G401.6 (cell line): ENCODE results near the gene AGBL1.

Source experiments
- FAIRE-seq: peaks from 2 replicates; lab custom pipeline; 2012; peaks lifted over from hg19 to GRCh38; lab: Jason Lieb, UNC

Gene AGBL1

GRCh38 chr15:86328658-86329057, 249.0 kb downstream of the AGBL1 start:
- no peak for FAIRE-seq

GRCh38 chr15:86329311-86330013, 249.8 kb downstream of the AGBL1 start:
- no peak for FAIRE-seq

GRCh38 chr15:86333819-86334218, 254.1 kb downstream of the AGBL1 start:
- no peak for FAIRE-seq

DNA sequence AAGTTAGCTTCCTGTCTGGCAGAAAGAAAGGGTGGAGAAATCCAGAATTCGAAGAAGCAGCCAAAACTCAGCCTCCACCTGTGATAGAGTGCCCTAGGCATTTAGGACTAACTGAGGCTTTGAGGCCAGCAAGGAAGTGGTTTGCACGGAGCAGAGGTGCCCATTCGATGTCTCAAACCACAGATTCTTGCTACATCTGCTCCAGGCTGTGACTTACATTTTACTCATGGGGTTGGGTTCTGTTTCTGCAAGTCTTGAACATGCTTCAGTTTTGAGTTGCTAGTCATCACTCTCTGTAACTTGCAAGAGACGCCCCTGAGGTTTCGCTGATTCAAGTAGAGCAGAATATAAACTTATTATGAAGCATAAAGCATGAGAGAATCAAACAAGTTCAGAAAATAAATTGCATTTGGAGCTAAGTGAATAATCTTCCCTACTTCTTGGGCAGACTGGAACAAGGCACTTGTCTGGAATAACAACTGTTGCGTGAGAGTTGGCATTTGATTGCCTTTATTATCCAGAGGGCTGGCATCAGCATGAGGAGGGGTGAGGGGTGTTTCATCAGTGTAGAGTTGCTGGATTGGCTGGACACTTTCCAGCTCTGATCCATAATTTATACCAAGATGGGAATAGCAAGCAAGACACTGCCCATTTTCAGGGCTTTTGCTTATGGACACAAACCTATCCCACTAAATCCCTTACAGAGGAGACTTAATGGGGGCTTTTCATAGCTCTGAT, 256.5 kb downstream of the AGBL1 start:
- FAIRE-seq: no peak

DNA sequence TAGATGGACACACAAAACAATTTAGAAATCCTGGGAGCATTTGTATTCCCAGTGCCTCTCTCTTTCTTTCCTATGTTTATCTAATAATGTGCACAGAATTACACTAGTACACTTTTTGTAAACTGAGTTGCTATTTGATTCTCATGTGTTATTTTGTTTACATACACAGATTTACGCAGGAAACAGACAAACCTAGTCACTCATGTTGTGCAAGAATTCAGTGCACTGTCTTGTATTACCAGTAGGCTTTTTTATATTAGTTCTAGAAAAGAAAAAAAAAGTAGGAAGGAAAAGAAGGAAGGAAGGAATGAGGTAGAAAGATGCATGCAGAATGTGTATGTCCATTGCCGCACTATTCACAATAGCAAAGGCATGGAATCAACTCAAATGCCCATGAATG, 257.4 kb downstream of the AGBL1 start:
- FAIRE-seq: no peak

DNA sequence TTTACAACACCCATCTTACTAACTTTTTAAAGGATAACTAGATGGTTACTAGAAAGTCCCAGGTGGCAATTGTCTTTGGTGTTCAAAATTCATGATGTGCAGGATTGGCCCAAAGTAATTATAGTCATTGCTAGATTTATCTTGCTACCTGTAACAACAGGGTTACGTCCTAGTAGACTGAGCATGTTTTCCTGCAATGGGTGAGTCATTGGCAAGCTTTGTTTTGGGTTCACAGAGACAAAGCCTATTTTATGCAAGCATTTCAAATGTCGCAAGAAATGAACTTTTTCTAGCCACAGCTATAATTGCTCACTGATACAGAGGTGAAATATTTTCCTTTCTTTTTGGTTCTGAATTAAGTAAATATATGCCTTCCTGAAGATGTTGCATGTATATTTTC, 267.6 kb downstream of the AGBL1 start:
- no peak for FAIRE-seq

DNA sequence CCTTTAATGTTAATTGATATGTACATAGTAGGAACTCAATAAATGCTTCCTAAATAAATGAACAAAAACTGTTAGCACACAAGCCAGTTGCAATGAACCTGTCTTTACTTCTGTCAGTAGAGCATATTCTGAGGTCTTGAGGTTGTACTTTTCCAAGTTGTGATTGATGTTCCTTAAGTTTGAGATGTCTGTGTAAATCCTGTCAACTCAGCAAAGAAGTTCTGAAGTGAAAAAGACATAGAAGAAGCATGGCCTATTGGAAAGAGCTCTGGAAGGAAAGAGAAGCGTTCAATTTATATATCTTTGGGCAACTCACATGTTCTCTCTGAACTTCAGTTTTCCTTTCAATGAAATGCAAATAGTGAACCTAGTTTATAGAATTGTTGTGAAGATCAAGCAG, 269.9 kb downstream of the AGBL1 start:
- no peak for FAIRE-seq

DNA sequence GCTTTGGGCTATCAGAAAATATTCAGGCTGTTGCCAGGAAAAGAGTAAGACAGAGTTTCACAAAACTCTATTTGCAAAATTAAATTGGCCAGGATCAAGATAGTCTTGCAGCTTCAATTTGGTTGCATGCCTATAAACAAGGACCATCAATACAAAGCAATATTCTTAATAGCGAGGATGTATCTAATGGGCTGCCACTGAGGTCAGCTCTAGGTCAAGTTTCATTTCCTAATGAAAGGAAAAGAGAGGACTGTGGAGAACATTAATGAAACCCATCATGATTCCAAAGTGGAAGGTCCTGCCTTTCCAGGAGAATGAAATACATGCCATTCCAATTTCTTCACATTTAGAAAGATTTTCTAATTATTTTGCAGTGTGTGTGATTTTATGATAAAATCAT, 273.5 kb downstream of the AGBL1 start:
- no peak for FAIRE-seq

DNA sequence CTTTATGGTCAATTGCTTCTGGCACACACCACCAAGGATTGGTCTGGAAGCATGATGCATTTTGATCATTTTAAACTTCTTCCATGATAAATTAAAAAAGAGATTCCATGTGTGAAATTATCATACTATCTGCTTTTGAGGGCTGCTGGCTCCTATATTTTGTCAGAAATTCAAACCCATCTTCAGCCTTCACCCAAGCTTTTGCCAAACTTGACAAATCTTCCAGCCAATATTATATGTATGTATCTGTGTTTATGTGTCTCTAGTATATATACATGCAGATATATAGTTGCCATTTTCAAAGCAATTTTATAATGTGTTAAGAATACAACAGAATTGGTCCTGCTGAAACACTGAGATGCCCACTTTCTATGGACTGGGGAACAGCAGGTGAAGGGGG, 275.7 kb downstream of the AGBL1 start:
- FAIRE-seq: no peak

GRCh38 chr15:86355801-86356200, 276.1 kb downstream of the AGBL1 start:
- FAIRE-seq: no peak

GRCh38 chr15:86362555-86362954, 282.9 kb downstream of the AGBL1 start:
- no peak for FAIRE-seq

DNA sequence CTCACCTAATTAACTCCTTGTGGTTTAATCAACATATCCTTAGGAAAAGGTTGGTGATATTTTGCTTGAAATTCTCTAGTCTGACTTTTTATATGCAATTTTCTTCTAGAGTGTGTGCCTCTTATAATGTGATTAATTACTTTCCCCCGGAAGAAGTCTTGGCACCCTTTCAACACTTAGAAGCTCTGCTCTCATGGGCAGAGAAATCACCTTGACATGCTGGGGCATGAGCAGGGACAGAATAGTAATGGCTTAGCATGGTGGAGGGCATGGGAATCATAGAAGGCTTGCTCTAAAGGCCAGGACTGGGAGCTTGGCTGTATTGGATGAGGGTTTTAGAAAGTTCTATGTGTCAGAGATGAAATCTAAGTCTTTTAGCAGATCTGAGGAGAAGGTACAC, 293.5 kb downstream of the AGBL1 start:
- FAIRE-seq: no peak

GRCh38 chr15:86375733-86376280, 296.1 kb downstream of the AGBL1 start:
- no peak for FAIRE-seq

DNA sequence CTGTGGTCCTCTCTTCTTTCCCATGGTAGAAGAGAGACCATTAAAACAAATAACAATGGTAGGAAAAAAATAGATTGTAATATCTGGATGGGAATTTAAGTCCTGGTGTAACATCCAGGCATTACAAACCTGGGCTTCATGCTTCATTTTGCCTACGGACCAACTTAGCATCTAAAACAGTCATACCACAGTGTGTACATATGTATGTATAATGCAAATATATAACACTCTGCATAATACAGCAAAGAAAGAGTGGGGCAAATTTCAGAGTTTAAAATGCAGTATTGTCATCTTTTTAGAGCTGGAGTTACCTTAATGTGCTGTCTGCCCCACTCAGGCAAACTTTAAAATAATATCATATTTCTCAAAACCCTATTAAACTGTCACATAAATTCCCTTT, 298.2 kb downstream of the AGBL1 start:
- FAIRE-seq: no peak

- no peak for FAIRE-seq
Observed at GRCh38 chr15:86382341-86382740, 302.7 kb downstream of the AGBL1 start.

- no peak for FAIRE-seq
Observed at GRCh38 chr15:86383611-86384010, 303.9 kb downstream of the AGBL1 start.

DNA sequence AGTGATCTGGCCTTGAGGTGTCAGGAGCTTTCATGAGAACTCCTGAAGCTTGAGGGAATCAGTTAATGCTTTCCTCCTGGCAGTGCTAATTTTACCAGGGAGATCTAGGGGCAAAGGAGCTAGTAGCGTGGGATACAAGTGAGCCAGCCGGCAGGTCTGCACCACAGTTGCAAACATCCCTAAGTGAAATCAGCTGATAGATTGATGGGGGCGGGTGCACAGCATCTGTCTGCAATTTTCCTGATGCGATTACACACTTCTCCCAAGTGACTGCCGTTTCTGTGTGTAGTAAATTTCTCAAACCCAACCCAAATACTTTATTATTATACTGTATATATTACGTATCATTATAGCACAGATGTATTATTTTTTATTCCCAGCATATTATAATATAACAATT, 304.5 kb downstream of the AGBL1 start:
- FAIRE-seq: no peak

GRCh38 chr15:86392296-86392695, 312.6 kb downstream of the AGBL1 start:
- no peak for FAIRE-seq

- FAIRE-seq: no peak
Observed at GRCh38 chr15:86392874-86393273, 313.2 kb downstream of the AGBL1 start.

GRCh38 chr15:86394866-86395265, 315.2 kb downstream of the AGBL1 start:
- FAIRE-seq: no peak

DNA sequence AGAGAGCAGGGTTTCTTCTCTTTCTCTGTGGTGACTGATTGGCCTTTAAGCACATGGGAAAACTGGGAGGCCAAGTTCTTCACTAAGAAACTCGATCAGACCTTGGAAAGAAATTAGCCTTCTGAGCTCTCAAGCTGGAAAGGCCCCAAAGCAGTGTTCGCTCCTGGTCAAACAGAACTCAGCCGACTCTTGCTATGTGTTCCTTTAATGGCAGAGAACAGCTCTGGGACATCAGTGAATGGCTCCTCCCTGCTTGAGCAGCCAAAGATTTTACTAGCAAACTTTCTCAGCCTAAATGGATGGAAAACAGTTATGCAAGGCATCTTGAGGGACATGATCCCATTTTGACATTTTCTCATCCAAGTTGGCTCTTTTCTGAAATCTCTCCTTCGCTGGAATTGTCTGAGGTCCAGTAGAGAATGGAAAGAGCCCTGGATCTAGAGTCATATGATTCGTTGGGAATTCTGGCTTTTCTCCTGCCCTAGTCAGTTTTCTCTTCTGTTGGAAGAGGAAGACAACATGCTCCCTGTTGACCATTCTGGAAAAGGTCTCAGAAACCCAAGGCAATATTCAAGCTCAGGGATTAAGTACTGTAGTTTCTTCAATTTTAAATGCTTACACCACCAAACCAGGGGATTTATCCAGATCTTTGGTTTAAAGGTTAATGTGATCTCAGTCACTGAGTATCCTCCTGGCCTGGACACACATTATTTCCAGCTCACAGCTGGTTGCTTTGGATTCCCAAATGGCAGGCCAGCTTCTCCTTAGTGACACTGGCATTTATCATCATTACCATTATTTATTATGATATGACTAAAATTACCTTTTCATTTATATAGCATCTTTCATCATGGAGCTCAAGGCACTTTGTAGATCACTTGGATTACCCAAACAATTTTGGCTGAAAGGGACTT, 319.6 kb downstream of the AGBL1 start:
- FAIRE-seq: no peak

DNA sequence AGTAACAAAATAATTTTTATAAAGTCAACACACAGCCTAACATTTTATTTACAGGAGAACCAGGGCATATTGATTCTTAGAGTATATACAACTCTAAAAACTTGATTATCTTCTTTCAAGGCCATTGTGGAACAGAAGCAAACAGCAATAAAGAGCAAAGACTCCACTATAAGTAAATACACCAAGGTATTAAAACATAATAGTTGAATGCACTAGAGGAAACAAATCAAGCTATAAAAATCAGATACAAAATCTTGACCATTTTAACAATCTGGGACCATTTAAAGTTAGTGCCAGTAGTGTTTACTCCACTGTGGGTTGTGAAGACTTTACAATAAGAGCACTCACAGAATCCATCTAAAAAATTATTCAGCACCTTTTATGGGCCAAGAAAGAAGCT, 323.6 kb downstream of the AGBL1 start:
- no peak for FAIRE-seq
